ENCODE results near the gene PLXNA4.

Gene PLXNA4

GRCh38 chr7:132464740-132465139, 111.5 kb downstream of the PLXNA4 start:
- peak; percentile 63 for DNase-seq

- no peak for DNase-seq
Observed at GRCh38 chr7:132463922-132464321, 112.3 kb downstream of the PLXNA4 start.

- DNase-seq = no peak
Observed at GRCh38 chr7:132462478-132462877, 113.8 kb downstream of the PLXNA4 start.

DNA sequence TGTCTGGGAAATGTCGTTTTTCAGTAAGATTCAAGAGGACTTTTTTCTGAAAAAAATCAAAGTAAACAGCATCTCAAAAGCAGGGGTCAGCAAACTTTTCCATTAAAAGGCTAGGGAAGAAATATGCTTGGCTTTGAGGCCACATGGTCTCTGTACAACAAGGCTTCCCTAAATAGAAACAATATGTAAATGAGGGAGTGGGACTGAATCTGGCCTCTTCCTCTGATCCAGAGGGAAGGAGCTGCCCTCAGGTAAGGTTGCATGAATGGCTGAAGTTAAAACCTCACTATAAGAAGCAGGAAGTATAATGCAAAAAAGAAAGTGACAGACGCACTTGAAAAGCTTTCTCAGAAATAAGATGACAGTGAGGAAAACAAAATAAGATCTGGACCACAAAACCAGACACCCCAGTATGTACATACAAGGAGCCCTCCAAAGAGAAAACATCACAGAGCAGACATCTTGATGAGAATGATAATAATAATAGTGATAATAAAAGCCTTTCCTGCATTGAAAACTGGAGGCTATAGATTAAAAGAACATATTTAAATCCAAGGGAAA, 115.2 kb downstream of the PLXNA4 start:
- no peak for DNase-seq

DNA sequence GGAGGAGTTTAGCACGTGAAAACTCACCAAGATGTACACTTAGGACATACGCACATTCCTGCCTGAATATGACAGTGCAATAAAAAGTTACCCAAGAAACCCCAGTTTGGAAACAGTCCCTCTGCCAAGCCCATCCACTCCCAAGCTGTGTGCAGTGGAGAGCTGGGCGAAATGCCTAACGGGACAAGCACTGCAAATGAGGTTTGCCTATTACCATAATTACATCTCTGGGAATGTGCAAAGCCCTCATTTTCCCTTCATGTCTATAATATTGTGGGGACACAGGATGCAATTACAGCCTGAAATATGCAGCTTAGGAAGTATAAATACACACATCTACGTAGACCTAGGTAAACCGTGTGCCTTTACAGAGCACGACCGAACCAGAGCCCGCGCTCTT, 117.5 kb downstream of the PLXNA4 start:
- no peak for DNase-seq

DNA sequence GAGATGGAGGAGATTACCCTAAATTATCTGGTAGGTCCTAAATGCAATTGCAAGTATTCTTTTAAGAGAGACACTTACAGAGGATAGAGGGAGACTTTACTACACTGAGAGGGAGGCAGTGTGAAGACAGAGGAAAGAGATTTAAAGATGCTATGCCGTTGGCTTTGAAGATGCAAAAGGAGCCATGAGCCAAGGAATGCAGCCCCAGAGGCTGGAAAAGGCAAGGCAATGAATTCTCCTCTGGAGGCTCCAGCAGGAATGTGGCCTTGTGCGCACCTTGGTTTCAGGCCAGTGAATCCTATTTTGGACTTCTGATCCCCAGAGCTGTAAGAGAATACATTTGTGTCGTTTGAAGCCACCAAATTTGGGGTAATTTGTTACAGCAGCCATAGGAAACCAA, 118.6 kb downstream of the PLXNA4 start:
- no peak for DNase-seq

DNA sequence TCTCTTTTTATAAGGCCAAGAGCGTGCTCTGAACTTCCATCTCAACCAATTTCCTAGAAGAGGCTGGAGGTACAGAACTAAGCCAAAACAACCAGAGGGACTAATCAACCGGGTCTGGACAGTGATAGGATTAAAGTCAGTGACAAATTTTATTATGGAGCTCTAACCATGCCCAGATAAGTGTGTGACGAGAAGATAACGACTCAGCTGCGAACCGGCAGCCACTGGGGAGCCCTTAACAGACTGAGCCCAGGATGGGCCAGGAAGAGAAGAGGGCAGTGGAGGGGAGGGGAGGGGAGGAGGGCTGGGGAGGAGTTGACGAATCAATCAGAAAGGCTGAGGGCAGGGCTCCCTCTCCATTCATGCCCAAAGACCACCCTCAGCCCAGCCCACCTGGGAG, 119.9 kb downstream of the PLXNA4 start:
- no peak for DNase-seq

- DNase-seq = peak; percentile 56
Observed at GRCh38 chr7:132455378-132455777, 120.9 kb downstream of the PLXNA4 start.

DNA sequence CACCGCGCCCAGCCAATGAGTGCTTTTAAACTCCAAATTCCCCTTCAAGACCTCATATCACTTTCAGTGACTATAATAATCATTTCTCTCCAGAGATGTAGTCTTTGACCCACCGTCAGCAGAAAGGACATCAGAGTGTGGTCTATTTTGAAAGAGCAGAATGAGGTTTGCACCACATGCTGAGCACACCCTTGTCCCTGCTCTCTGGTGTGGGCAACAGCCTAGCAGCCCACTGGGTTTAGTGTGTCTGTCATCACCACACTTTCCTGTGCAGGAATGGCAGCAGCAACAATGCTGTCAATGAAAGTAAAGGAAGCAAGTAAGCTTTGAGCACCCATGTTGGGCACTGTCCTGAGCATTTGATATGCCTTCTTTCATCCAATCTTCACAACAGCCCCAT, 122.4 kb downstream of the PLXNA4 start:
- no peak for DNase-seq

GRCh38 chr7:132451161-132451560, 125.1 kb downstream of the PLXNA4 start:
- no peak for DNase-seq

DNA sequence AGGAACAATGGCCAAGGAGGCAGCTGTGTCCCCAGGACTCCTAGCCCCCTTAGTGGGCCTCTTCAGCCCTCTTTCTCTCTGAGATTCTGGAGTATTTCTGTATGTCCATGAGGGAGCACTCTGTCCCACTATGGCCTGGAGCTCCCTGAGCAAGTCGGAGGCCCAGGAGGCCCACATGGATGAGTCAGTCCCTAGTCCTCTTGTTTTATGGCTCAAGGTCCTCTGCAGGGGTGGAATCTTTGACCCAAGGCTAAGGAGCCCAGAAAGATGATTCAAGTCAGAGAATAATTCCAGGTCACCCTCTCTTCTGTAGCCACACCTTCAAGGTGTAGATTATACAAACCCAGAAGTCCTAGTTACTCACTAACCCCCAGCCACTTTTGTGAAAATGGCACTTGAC, 125.6 kb downstream of the PLXNA4 start:
- no peak for DNase-seq

- no peak for DNase-seq
Observed at GRCh38 chr7:132450188-132450587, 126.1 kb downstream of the PLXNA4 start.

DNA sequence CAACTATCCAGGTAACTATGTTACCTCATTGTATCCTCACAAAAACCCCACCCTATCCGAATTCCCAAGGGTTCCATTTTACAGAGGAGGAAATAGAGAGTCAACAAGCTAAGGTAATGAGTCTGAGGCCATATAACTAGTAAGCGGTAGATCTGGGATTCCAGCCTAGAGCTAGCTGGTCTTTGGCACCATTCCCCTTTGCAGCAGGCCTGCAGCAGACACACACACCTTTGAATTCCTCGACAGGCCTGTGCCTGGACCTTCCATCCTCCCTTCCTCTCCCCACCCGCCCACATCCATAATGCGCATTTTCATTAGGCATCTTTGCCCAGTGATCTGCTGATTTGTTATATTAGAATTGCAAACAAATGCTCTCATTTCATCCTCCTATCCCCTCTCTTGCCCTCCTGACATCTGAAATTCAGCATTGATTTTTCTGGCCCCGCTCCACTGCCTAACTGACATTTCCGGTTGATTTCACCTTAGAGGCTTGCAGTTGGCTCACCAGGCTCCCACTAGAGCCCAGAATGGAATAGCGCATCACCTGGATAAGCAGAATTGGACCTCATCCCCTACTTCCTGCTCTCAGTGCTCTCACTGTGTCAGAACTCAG, 129.5 kb downstream of the PLXNA4 start:
- no peak for DNase-seq

DNA sequence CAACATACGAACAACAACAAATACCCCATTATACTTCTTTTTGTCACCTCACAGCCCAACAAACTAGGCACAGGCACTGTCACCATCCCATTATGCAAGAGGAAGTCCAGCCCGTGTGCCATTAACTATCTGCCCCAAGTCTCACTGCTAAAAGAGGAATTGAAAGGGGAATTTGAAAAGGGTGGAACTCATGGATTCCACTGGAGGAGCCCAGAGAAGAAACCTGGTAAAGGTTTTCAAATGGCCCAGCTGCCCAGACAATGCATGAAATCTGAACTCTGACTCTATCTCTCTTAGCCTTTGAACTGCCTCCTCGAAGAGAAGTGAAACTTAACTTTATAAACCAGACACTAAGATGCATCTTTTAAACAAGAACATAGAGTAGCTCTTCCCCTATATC, 130.0 kb downstream of the PLXNA4 start:
- no peak for DNase-seq

- no peak for DNase-seq
Observed at GRCh38 chr7:132443761-132444520, 132.3 kb downstream of the PLXNA4 start.

DNA sequence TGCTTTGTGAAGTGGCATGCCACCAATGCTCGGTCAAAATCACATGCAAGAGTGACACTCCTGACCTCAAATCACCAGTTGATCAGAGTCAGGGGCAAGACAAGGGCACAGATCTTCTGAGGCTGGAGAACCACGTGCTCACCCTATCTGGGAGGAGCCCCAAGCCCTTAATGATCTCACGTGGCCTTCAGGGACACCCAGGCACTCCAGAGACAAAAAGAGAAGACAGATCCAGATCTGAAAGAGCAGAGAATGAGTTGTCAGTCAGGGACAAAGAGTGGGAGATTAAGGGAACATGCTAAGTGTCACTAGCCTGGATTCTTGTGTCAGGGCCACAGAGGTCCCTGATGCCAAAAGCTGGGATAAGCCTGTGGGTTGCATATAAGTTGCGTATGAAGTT, 134.3 kb downstream of the PLXNA4 start:
- no peak for DNase-seq

DNA sequence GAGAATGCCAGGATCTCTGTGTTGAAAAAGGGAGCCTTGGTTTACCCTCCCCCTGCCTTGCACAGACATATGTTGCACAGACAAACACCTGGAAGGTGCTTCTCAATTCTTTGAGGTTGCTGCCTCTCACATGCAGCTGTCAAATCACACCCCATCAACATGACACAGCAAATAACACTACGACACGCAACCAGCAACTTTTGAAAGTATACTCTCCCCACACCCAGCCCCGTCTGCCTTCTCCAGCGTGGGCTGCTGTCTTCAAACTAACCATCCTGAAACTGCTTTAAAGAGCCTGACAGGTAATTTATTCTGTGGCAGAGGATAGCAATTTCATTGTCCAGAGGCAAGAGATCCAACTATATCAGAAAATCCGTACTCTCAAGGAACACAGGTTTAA, 136.1 kb downstream of the PLXNA4 start:
- no peak for DNase-seq

DNA sequence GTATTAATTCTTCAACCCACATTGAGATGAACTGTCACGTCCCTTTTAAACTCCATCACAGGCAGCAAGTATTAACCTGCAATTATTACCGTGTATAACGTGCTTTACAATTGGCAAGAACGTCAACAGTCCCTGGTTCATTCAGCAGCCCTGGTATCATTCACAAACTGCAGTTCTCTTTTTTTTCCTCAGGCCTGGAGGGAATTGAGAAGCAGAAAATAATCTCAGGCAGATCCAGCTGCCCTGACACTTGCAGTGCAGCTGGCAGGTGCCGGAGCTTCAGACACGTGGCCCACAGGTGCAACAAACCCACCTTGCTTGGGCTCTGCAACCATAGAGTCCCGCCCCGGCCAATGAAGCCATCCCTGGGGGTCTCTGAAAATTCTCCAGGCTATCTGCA, 137.3 kb downstream of the PLXNA4 start:
- DNase-seq = no peak

GRCh38 chr7:132437730-132438129, 138.5 kb downstream of the PLXNA4 start:
- no peak for DNase-seq

DNA sequence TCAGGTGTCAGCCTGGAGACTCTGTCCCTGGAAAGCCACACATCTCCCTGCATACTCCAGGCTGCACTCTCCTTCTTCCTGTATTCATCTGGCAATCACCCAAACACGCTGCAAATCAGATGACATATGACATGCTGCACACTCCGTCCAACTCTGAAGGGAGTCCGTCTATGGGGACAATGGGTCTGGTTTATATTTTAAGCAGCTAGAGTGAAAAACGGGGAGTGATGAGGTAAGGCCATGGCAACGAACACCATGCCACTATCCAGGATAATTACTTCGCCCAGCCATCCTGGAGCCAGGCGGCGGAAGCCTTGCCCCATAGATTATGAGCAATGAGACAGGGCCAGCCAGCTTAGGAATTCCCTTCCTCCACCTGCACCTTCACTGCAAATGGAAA, 140.1 kb downstream of the PLXNA4 start:
- DNase-seq = no peak

DNA sequence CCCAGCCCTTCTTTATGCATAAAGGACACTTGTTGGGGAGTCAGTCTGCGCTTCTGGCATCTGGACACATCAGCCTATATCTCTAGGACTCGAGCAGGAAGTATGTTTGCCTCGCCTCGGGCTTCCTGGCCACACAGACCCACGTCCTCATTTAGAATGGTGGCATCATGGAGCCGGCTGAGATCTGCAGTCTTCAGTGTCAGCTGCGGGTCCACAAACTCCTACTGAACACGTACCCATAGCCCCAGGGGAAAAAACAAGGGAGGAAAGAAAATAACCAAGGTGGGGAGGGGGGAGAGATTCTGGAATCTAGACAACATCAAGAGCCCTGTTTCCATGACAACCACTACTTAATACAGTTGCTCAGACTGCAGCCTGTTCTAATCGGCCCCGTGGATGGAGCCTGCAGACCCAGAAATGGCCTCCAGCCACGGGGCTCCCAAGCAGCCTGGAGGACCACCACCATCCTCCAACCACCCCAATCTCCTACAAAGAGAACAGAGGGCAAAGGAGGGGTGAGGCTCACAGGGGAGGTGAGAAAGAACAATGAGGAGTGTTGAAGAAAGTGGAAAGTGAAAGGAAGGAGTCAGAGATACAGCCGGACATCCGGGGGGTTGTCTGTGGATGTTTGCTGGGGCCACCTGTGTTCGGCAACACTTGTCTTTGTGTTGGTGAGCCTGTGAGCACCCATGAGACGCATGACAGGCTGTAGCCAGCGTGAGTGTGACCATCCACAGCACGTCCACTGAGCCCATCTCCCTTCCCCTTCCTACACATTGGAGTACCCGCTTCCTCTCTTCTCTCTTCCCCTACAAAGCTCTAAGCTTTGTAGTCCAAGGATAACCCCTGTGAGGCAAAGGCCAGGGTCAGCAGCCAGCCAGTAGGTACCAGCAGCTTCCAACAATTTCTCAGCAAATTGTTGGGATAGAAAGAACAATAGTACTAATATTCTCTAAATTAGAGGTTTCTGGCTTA, 141.0 kb downstream of the PLXNA4 start:
- no peak for DNase-seq

- DNase-seq = no peak
Observed at GRCh38 chr7:132434041-132434440, 142.2 kb downstream of the PLXNA4 start.

DNA sequence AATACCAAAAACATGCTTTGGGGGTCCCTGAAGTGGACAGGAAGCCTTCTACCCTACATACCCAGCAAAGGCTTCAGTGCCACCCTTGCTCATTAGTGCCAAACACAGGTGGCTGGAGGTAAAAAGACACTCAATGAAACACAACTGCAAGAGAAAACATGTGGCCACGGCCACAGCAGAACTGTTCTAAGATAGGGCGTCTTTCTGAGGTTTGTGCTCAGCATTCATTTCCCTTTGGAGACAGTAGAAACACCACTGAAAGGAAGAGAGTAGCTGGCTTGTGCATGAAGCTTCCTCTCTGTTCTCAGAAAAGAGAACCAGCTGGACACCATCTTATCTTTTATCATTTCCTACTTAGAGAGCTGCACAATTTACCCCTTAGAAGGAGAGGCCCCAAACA, 143.0 kb downstream of the PLXNA4 start:
- no peak for DNase-seq
